K562 (cell line): ENCODE results near the gene NUAK1. TPM values are rescaled to one million over a fixed set of nuclear protein-coding genes. Genes with fewer than 3 reads are reported as not detected.
A peak's percentile ranks its signal among the peaks of the same experiment; 100 is the strongest.

Experiments used
- ATAC-seq: fragments of 200-7000 bp; cut with Tn5 transposase; 3 replicates; pipeline ENCODE4 v1.9.1; 2020; ENCODE audit warnings: moderate library complexity
- BruUV-seq: library from RNA; stranded (reverse); fragments of 400-500 nt; replicated peaks from 2 replicates; lab custom pipeline; 2021; lab: Mats Ljungman, UMichigan
- CTCF ChIA-PET: fragments of 300-600 bp; formaldehyde crosslinking; extraction: SDS; loops from one replicate; lab custom pipeline; 2021; ENCODE audit warnings: low intra/inter-chr PET ratio; lab: Yijun Ruan, JAX
- POLR2A ChIA-PET: fragments of 300-600, 350-650 bp; sonication (Branson Sonifier 250); formaldehyde crosslinking; extraction: SDS; loops from one replicate; lab custom pipeline; 2021; ENCODE audit warnings: antibody characterized with exemption, inconsistent platforms; lab: Yijun Ruan, JAX
- DNase-seq, 4 experiments: peaks; one replicate each; pipeline versions ENCODE4 v3.0.0 to v3.0.0-alpha.2; 2011 to 2018; ENCODE audit warnings: low spot score in 3 of 4, mixed read lengths in 3 of 4; ENCODE audit errors: extremely low read depth in 1 of 4
- FAIRE-seq: peaks from 2 replicates; lab custom pipeline; 2011; peaks lifted over from hg19 to GRCh38; lab: Jason Lieb, UNC
- H2AFZ ChIP-seq: 2 replicates; pipeline ENCODE4 v1.6.0; 2011; ENCODE audit warnings: low read depth, low read length, control low read depth, inconsistent platforms
- H3K27ac ChIP-seq: fragments of 200-600 bp; 3 replicates; pipeline ENCODE4 v1.8.0; 2011; ENCODE audit warnings: low read depth, mild to moderate bottlenecking, control low read depth, inconsistent platforms, low read length, moderate library complexity, mixed read lengths; ENCODE audit errors: extremely low read depth
- H3K27me3 ChIP-seq, 2 experiments: fragments of 300-600 bp in 1 of 2; 2 replicates in 1 of 2; 3 replicates in 1 of 2; pipeline versions ENCODE4 v1.6.0 to v1.8.0; 2011; ENCODE audit warnings: inconsistent platforms in 2 of 2, low read length in 2 of 2, mild to moderate bottlenecking in 1 of 2, mixed read lengths in 1 of 2, moderate library complexity in 1 of 2; ENCODE audit not compliant: control insufficient read depth in 2 of 2, insufficient read depth in 2 of 2
- H3K36me3 ChIP-seq: fragments of 300-600 bp; 3 replicates; pipeline ENCODE4 v1.8.0; 2011; ENCODE audit warnings: mild to moderate bottlenecking, low read length, inconsistent platforms; ENCODE audit not compliant: control insufficient read depth, insufficient read depth
- H3K4me1 ChIP-seq, 2 experiments: fragments of 200-600 bp in 1 of 2; replicated peaks in 1 of 2; 2 replicates in 1 of 2; 3 replicates in 1 of 2; pipeline versions ENCODE4 v1.5.1 to v1.8.0; 2011; ENCODE audit warnings: inconsistent platforms in 2 of 2, low read length in 2 of 2, mild to moderate bottlenecking in 1 of 2, mixed read lengths in 1 of 2, moderate library complexity in 1 of 2; ENCODE audit not compliant: control insufficient read depth in 2 of 2, insufficient read depth in 2 of 2
- H3K4me2 ChIP-seq: 2 replicates; pipeline ENCODE4 v1.6.1; 2011; ENCODE audit warnings: low read length, control low read depth, inconsistent platforms, mixed read lengths; ENCODE audit not compliant: insufficient read depth
- H3K4me3 ChIP-seq: fragments of 200-600 bp; sonication (generic), shearing (Covaris generic); 2 replicates; pipeline ENCODE4 v1.5.1; 2016; ENCODE audit warnings: control low read depth, inconsistent platforms
- H3K79me2 ChIP-seq: fragments of 200-600 bp; 3 replicates; pipeline ENCODE4 v1.8.0; 2011; ENCODE audit warnings: low read length, inconsistent platforms; ENCODE audit not compliant: control insufficient read depth, insufficient read depth
- H3K9ac ChIP-seq, 2 experiments: 2 replicates each; pipeline versions ENCODE4 v1.6.0 to v1.6.1; 2011; ENCODE audit warnings: low read depth in 2 of 2, low read length in 2 of 2, control low read depth in 1 of 2, inconsistent platforms in 1 of 2, mild to moderate bottlenecking in 1 of 2, mixed read lengths in 1 of 2; ENCODE audit not compliant: insufficient read depth in 1 of 2
- H3K9me1 ChIP-seq: one replicate; pipeline ENCODE4 v1.6.0; 2011; ENCODE audit warnings: inconsistent platforms, mild to moderate bottlenecking, low read length, moderate library complexity; ENCODE audit not compliant: control insufficient read depth, insufficient read depth
- H3K9me3 ChIP-seq: replicated peaks from 2 replicates; pipeline ENCODE4 v1.5.1; 2011; ENCODE audit warnings: low read depth, low read length, inconsistent platforms; ENCODE audit not compliant: control insufficient read depth, insufficient read depth
- H4K20me1 ChIP-seq: replicated peaks from 2 replicates; pipeline ENCODE4 v1.6.1; 2011; ENCODE audit warnings: low read length, inconsistent platforms, mixed read lengths; ENCODE audit not compliant: control insufficient read depth, insufficient read depth
- ASH1L ChIP-seq: fragments of 450-650 bp; IDR thresholded peaks from 2 replicates; pipeline ENCODE4 v1.6.1; 2018; ENCODE audit warnings: borderline replicate concordance, mild to moderate bottlenecking, low read depth; ENCODE audit not compliant: partially characterized antibody
- ETS2 ChIP-seq: IDR thresholded peaks from 2 replicates; pipeline ENCODE4 v1.6.1; 2016; ENCODE audit warnings: borderline replicate concordance, missing genetic modification characterization, mild to moderate bottlenecking, moderate library complexity, missing compliant biosample characterization; ENCODE audit not compliant: poor library complexity, severe bottlenecking
- PYGO2 ChIP-seq: fragments of 450-650 bp; IDR thresholded peaks from 2 replicates; pipeline ENCODE4 v1.6.1; 2016; ENCODE audit warnings: mild to moderate bottlenecking, missing genetic modification characterization, moderate library complexity, missing compliant biosample characterization
- RFX1 ChIP-seq: fragments of 450-650 bp; IDR thresholded peaks from 2 replicates; pipeline ENCODE4 v1.6.1; 2016; ENCODE audit warnings: mild to moderate bottlenecking, moderate library complexity
- TGIF2 ChIP-seq: sonication (generic); formaldehyde crosslinking; IDR thresholded peaks from 2 replicates; pipeline ENCODE4 v1.8.1; 2022; ENCODE audit warnings: mild to moderate bottlenecking, missing genetic modification reagents, moderate library complexity
- whole genome bisulfite sequencing: fragments of 100-300 bp; shearing (Covaris generic); methylation state at CpG from one replicate; pipeline ENCODE4 v1.1.6; 2016; ENCODE audit warnings: low coverage, mixed read lengths; ENCODE audit not compliant: insufficient coverage; ENCODE audit errors: missing lambda C conversion rate; 5-methylcytosine and 5-hydroxymethylcytosine counted together
- in situ Hi-C: fragments of 300-500 bp; cut with MboI; formaldehyde crosslinking; loops from 4 replicates; pipeline ENCODE4 v1.15.0; 2018; ENCODE audit warnings: inconsistent platforms, mixed read lengths
- intact Hi-C: fragments of 100-400 bp; cut with micrococcal nuclease; formaldehyde crosslinking; loops from 2 replicates; pipeline ENCODE4 v1.14.2; 2022
- polyA plus RNA-seq, 8 experiments: library from polyadenylated mRNA; depleted of rRNA in 4 of 8; stranded (reverse) in 5 of 8; unstranded in 3 of 8; fragments of >200 nt; fragmentation: Nextera tagmentation in 2 of 8; fragmentation: Illumina TruSeq in 1 of 8; extraction: Ambion mirVana in 2 of 8; extraction: Trizol in 1 of 8; gene quantifications; 2 replicates each; pipeline versions ENCODE4 v1.2.1 to v1.2.3, GENCODE V29; 2011 to 2014; ENCODE audit warnings: inconsistent platforms in 1 of 8, missing spikeins in 1 of 8
- total RNA-seq, 7 experiments: library from RNA; depleted of rRNA in 6 of 7; stranded (reverse); fragments of >200 nt in 6 of 7; fragmentation: Illumina TruSeq in 2 of 7; extraction: Trizol in 2 of 7; gene quantifications; 2 replicates each; pipeline versions ENCODE4 v1.2.1 to v1.2.3, GENCODE V29; 2011 to 2021; ENCODE audit warnings: low replicate concordance in 1 of 7
- TF ChIP-seq, protein P1 (sequence below): sonication (generic); formaldehyde crosslinking; IDR thresholded peaks from 2 replicates; pipeline ENCODE4 v1.4.0; 2020; ENCODE audit warnings: mild to moderate bottlenecking, missing genetic modification reagents

NUAK1 gene
- total and polyA plus RNA-seq, 9 of the 15 experiments (the other 6 are each of a cell fraction or from before 2014, with no cell fraction given), result 0.02 TPM; not detected in 8

DNA sequence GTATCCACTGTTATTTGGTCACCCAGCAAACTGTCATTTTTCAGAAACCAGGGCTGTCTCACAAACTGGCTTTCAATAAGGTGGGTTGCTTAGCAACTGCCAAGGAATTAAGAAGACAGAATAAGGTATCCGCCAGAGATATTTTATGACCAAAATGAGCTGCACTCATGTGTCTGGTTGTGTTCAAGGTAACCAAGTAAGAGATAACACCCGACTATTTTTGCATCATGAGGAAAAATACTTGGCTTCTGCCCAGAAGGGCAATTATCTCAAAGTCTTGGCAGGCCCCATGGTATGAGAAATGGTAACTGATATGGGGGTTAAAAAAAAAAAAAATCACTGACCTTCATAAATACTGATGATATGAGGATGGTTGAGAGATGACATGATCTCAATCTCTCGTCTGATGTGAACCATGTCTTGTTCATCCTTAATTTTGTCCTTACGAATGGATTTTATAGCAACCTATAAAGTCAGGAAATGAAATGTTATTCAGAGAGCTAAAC is 32.6 kb downstream of the NUAK1 start:
- ATAC-seq, result no peak
- no TSS peak for BruUV-seq
- in situ Hi-C loops, result no loop called here
- no peaks in the 10 kb centered on the region for H3K9me1 ChIP-seq
- ChIA-PET POLR2A (no interaction called here), CTCF (no interaction called here)
- no peaks in the 10 kb centered on the region for H3K4me1 ChIP-seq
- H4K20me1 ChIP-seq, result no peaks in the 10 kb centered on the region
- H3K27me3 ChIP-seq, result peaks cover 5 to 8% of the 10 kb centered on the region in 2 experiments; a peak in 3 of 5 replicates
- TF ChIP-seq TGIF2 (CRISPR knock-in tag) (no peak), RFX1 (peak; percentile 37; the same call in 1 of the 2 replicates)
- TF ChIP-seq, all 486 proteins: peak for 1
- Histone ChIP-seq H3K36me3 (no peaks in the 10 kb centered on the region), H2AFZ (no peak overlapping the region), H3K4me2 (no peak overlapping the region), H3K27ac (no peak overlapping the region), H3K4me3 (no peak overlapping the region), H3K79me2 (no peaks in the 10 kb centered on the region), H3K9me3 (no peaks in the 10 kb centered on the region), H3K9ac (no peak overlapping the region)
- DNase-seq (no peak), FAIRE-seq (no peak)
- 0% methylated on average over 4 of the region's 4 CpGs for WGBS
- intact Hi-C loops, result no loop called here

DNA sequence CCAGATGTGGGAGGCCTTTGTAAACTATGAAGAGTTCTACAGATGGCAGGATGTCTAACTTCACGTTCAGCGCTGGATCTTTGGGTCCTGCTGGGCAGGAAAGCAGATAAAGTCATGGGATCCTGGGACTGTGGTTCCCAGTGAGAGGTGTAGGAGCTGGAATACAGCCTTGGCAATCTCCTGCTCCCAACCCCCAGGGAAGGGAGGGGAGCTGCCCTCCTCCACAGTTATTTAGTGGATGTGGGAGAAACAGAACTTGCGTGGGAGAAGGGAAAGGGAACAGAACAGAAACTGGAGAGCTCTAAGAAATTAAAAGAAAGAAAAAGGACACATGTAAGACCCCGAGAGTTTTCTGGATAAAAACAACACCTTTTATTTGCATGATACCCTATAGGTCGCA is 37.0 kb downstream of the NUAK1 start:
- ChIA-PET POLR2A (no interaction called here), CTCF (no interaction called here)
- Histone ChIP-seq H2AFZ (no peak overlapping the region), H3K4me1 (no peaks in the 10 kb centered on the region), H3K9me3 (no peaks in the 10 kb centered on the region), H4K20me1 (no peaks in the 10 kb centered on the region), H3K36me3 (no peaks in the 10 kb centered on the region), H3K4me2 (no peak overlapping the region), H3K4me3 (no peak overlapping the region), H3K9ac (no peak overlapping the region), H3K27ac (no peak overlapping the region), H3K79me2 (no peaks in the 10 kb centered on the region), H3K9me1 (no peaks in the 10 kb centered on the region), H3K27me3 (peaks cover 7 to 12% of the 10 kb centered on the region in 2 experiments; a peak in 3 of 5 replicates)
- TF ChIP-seq PYGO2 (tag) (no peak), ETS2 (tag) (no peak), ASH1L (no peak)
- TF ChIP-seq, protein P1, sequence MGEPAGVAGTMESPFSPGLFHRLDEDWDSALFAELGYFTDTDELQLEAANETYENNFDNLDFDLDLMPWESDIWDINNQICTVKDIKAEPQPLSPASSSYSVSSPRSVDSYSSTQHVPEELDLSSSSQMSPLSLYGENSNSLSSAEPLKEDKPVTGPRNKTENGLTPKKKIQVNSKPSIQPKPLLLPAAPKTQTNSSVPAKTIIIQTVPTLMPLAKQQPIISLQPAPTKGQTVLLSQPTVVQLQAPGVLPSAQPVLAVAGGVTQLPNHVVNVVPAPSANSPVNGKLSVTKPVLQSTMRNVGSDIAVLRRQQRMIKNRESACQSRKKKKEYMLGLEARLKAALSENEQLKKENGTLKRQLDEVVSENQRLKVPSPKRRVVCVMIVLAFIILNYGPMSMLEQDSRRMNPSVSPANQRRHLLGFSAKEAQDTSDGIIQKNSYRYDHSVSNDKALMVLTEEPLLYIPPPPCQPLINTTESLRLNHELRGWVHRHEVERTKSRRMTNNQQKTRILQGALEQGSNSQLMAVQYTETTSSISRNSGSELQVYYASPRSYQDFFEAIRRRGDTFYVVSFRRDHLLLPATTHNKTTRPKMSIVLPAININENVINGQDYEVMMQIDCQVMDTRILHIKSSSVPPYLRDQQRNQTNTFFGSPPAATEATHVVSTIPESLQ (CRISPR knock-in tag), result no peak
- in situ Hi-C loops (no loop called here), intact Hi-C loops (no loop called here)
- ATAC-seq, result no peak
- WGBS, result 1% methylated on average over 5 of the region's 5 CpGs
- no peak for FAIRE-seq
- no TSS peak for BruUV-seq
- no peak for DNase-seq
